GM19239 (cell line): ENCODE results near the gene RUFY3.
A peak's percentile ranks its signal among the peaks of the same experiment; 100 is the strongest.
"Not testable (repeated sequence)": the region's sequence is repeated elsewhere in the genome, so short reads cannot be mapped to it uniquely, and the experiment has no call there.

ENCODE experiments used
- DNase-seq: peaks from one replicate; pipeline ENCODE4 v3.0.0; 2011; ENCODE audit warnings: low spot score; ENCODE audit not compliant: insufficient read length
- FAIRE-seq: peaks from 2 replicates; lab custom pipeline; 2011; peaks lifted over from hg19 to GRCh38; lab: Jason Lieb, UNC

Gene RUFY3

GRCh38 chr4:70704931-70705182, 16.9 kb upstream of the RUFY3 start:
- no peak for DNase-seq
- no peak for FAIRE-seq

GRCh38 chr4:70705183-70706043, 16.4 kb upstream of the RUFY3 start:
- FAIRE-seq (peak; percentile 62), DNase-seq (peak; percentile 53)

GRCh38 chr4:70706044-70706461, 15.7 kb upstream of the RUFY3 start:
- DNase-seq, result no peak
- FAIRE-seq, result peak; percentile 82

- FAIRE-seq (no peak), DNase-seq (no peak)
Observed at GRCh38 chr4:70706516-70706915, 15.2 kb upstream of the RUFY3 start.

GRCh38 chr4:70709611-70710205, 12.1 kb upstream of the RUFY3 start:
- FAIRE-seq, result no peak
- DNase-seq, result no peak

- no peak for FAIRE-seq
- no peak for DNase-seq
Observed at GRCh38 chr4:70711599-70711998, 10.2 kb upstream of the RUFY3 start.

- peak; percentile 8 for FAIRE-seq
- no peak for DNase-seq
Observed at GRCh38 chr4:70712150-70712549, 9.6 kb upstream of the RUFY3 start.

- DNase-seq (no peak), FAIRE-seq (peak; percentile 68)
Observed at GRCh38 chr4:70712604-70713452, 8.9 kb upstream of the RUFY3 start.

GRCh38 chr4:70713453-70714078, 8.2 kb upstream of the RUFY3 start:
- DNase-seq (no peak), FAIRE-seq (peak; percentile 91)

- FAIRE-seq, result peak; percentile 18
- DNase-seq, result no peak
Observed at GRCh38 chr4:70714079-70714887, 7.5 kb upstream of the RUFY3 start.

GRCh38 chr4:70715097-70715496, 6.7 kb upstream of the RUFY3 start:
- peak; percentile 88 for FAIRE-seq
- DNase-seq, result no peak

- FAIRE-seq (no peak), DNase-seq (no peak)
Observed at GRCh38 chr4:70718811-70719604, 2.8 kb upstream of the RUFY3 start.

- no peak for FAIRE-seq
- no peak for DNase-seq
Observed at GRCh38 chr4:70722199-70722791, 531 bp downstream of the RUFY3 start.

- DNase-seq, result no peak
- no peak for FAIRE-seq
Observed at GRCh38 chr4:70724463-70724862, 2.7 kb downstream of the RUFY3 start.

GRCh38 chr4:70725633-70726032, 3.9 kb downstream of the RUFY3 start:
- FAIRE-seq, result no peak
- no peak for DNase-seq

GRCh38 chr4:70726515-70726914, 4.8 kb downstream of the RUFY3 start:
- FAIRE-seq, DNase-seq: not testable (repeated sequence)

GRCh38 chr4:70728091-70728490, 6.3 kb downstream of the RUFY3 start:
- no peak for FAIRE-seq
- DNase-seq, result no peak

GRCh38 chr4:70732878-70733277, 11.1 kb downstream of the RUFY3 start:
- DNase-seq, FAIRE-seq: not testable (repeated sequence)
